Activated T-helper 17 cell treated with anti-CD3 and anti-CD28 coated beads, Interleukin-2, amount 50 U/mL, for 72 hours (primary cell): Measurements from ENCODE around the gene ADGRA3. TPM values are rescaled to one million over a fixed set of nuclear protein-coding genes. Genes with fewer than 3 reads are reported as not detected.
A peak's percentile ranks its signal among the peaks of the same experiment; 100 is the strongest.
"Not testable (repeated sequence)": the region's sequence is repeated elsewhere in the genome, so short reads cannot be mapped to it uniquely, and the experiment has no call there.

Experiments
- ATAC-seq: fragments of 150-1000 bp; cut with Tn5 transposase; replicated peaks from 2 replicates; pipeline ENCODE4 v1.10.0; 2021; ENCODE audit warnings: mild to moderate bottlenecking, moderate library complexity
- H3K27ac Mint-ChIP-seq: one replicate; pipeline ENCODE4 v1.8.0; 2022; ENCODE audit warnings: mixed read lengths
- H3K27me3 Mint-ChIP-seq: one replicate; pipeline ENCODE4 v1.8.0; 2022; ENCODE audit warnings: mixed read lengths
- H3K36me3 Mint-ChIP-seq: one replicate; pipeline ENCODE4 v1.8.0; 2022; ENCODE audit warnings: low read depth, mild to moderate bottlenecking, mixed read lengths
- H3K4me1 Mint-ChIP-seq: one replicate; pipeline ENCODE4 v1.8.0; 2022; ENCODE audit warnings: mixed read lengths
- H3K4me3 Mint-ChIP-seq: one replicate; pipeline ENCODE4 v1.8.0; 2022; ENCODE audit warnings: mild to moderate bottlenecking, mixed read lengths
- H3K9me3 Mint-ChIP-seq: one replicate; pipeline ENCODE4 v1.8.0; 2022; ENCODE audit warnings: mixed read lengths
- total RNA-seq, 2 donors: library from RNA; stranded (reverse); gene quantifications; one replicate each; pipeline ENCODE4 v1.2.3, GENCODE V29; 2022

The ADGRA3 gene
- total RNA-seq, 2 donors from 2014 or later = 0.71 to 1.2 TPM

GRCh38 chr4:22417408-22417807 lies 98.5 kb downstream of the ADGRA3 start:
- Mint-ChIP-seq H3K27ac (no peak overlapping the region), H3K9me3 (peaks cover under 1% of the 10 kb centered on the region), H3K27me3 (no peaks in the 10 kb centered on the region), H3K4me3 (no peak overlapping the region), H3K4me1 (no peaks in the 10 kb centered on the region), H3K36me3 (no peaks in the 10 kb centered on the region)
- ATAC-seq = no peak

DNA sequence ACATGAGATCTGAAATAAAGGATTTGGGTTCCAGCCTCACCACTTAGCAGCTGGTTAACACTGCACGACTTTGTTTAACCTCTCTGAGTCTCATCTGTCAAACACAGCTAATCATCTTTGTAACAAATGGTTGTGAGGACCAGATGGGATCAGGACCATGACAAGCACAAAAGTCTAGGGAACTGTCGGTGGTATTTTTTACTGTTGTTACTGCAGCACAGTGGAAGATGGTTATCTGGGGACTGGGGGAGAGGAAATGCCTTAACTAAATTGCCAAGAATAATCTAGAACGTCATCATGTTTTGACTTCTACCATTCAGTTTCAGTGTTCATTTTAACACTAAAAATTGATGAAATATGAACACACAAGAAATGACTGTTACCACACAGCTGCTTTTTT lies 99.5 kb downstream of the ADGRA3 start:
- H3K36me3 Mint-ChIP-seq = no peaks in the 10 kb centered on the region
- ATAC-seq = no peak
- H3K9me3 Mint-ChIP-seq = no peaks in the 10 kb centered on the region
- no peaks in the 10 kb centered on the region for H3K4me1 Mint-ChIP-seq
- H3K27ac Mint-ChIP-seq = no peak overlapping the region
- H3K27me3 Mint-ChIP-seq = no peaks in the 10 kb centered on the region
- no peak overlapping the region for H3K4me3 Mint-ChIP-seq

- Mint-ChIP-seq H3K36me3 (no peaks in the 10 kb centered on the region), H3K27ac (no peak overlapping the region), H3K4me1 (no peaks in the 10 kb centered on the region), H3K27me3 (no peaks in the 10 kb centered on the region), H3K4me3 (no peak overlapping the region), H3K9me3 (no peaks in the 10 kb centered on the region)
- ATAC-seq = no peak
Observed at GRCh38 chr4:22414833-22415232, 101.0 kb downstream of the ADGRA3 start.

- Mint-ChIP-seq H3K4me1 (no peaks in the 10 kb centered on the region), H3K27ac (no peak overlapping the region), H3K4me3 (no peak overlapping the region), H3K27me3 (no peaks in the 10 kb centered on the region), H3K9me3 (no peaks in the 10 kb centered on the region), H3K36me3 (no peaks in the 10 kb centered on the region)
- no peak for ATAC-seq
Observed at GRCh38 chr4:22413471-22413870, 102.4 kb downstream of the ADGRA3 start.

- no peak overlapping the region for H3K27ac Mint-ChIP-seq
- no peaks in the 10 kb centered on the region for H3K36me3 Mint-ChIP-seq
- no peaks in the 10 kb centered on the region for H3K27me3 Mint-ChIP-seq
- H3K9me3 Mint-ChIP-seq = no peaks in the 10 kb centered on the region
- H3K4me3 Mint-ChIP-seq = no peak overlapping the region
- no peaks in the 10 kb centered on the region for H3K4me1 Mint-ChIP-seq
- no peak for ATAC-seq
Observed at GRCh38 chr4:22412013-22412412, 103.9 kb downstream of the ADGRA3 start.

DNA sequence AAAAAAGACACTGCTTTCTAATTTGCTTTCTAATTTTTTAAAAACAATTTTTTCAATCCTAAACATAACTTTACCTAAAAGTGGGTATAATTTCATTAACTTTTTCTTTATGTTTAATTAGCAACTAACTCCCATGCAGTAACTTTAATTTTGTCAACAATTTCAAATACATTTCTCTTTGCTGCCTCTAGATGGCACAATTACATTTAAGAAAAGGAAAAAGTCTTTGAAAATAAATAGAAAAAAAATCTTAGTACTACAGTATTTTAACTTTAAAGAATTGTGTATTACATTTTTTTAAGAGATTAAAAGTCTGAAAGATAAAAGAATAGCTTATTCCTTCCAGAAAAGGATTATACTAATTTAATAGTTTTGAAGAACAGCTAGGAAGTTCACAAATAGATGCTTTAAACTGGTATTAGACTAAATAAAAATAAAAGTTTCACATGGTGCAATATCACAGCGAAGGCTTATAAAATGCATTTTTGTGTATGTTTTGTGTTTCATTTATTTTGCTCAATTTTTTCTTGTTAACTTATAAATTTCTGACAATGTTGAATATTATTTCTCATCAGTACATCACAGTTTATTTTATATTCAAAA lies 105.1 kb downstream of the ADGRA3 start:
- H3K27ac Mint-ChIP-seq = no peak overlapping the region
- no peak overlapping the region for H3K4me3 Mint-ChIP-seq
- no peaks in the 10 kb centered on the region for H3K9me3 Mint-ChIP-seq
- H3K27me3 Mint-ChIP-seq = no peaks in the 10 kb centered on the region
- no peaks in the 10 kb centered on the region for H3K36me3 Mint-ChIP-seq
- H3K4me1 Mint-ChIP-seq = no peaks in the 10 kb centered on the region
- ATAC-seq = no peak

GRCh38 chr4:22408474-22408873 lies 107.4 kb downstream of the ADGRA3 start:
- Mint-ChIP-seq H3K27ac (no peak overlapping the region), H3K4me1 (no peaks in the 10 kb centered on the region), H3K27me3 (no peaks in the 10 kb centered on the region), H3K4me3 (no peak overlapping the region), H3K9me3 (no peaks in the 10 kb centered on the region), H3K36me3 (no peaks in the 10 kb centered on the region)
- ATAC-seq = no peak

DNA sequence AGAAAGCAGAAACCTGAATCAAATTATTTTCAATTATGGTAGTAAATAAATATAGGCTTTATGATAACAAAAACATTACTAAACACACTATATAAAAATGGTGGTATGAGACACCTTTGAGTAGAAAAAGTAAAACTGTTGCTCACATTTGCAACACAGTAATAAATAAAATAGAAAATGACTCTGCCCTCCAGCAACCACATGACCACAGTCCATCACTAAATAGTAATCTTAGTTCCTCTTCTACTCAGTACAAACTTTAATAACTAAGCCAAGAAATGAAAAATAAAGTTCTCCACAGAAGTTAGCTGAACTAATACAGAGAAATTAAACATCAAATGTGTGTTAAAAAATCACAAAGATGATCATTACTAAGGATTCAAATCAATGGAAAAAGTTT lies 108.5 kb downstream of the ADGRA3 start:
- H3K27ac Mint-ChIP-seq = no peak overlapping the region
- no peak overlapping the region for H3K4me3 Mint-ChIP-seq
- no peaks in the 10 kb centered on the region for H3K36me3 Mint-ChIP-seq
- H3K27me3 Mint-ChIP-seq = no peaks in the 10 kb centered on the region
- H3K4me1 Mint-ChIP-seq = no peaks in the 10 kb centered on the region
- no peaks in the 10 kb centered on the region for H3K9me3 Mint-ChIP-seq
- ATAC-seq = no peak

DNA sequence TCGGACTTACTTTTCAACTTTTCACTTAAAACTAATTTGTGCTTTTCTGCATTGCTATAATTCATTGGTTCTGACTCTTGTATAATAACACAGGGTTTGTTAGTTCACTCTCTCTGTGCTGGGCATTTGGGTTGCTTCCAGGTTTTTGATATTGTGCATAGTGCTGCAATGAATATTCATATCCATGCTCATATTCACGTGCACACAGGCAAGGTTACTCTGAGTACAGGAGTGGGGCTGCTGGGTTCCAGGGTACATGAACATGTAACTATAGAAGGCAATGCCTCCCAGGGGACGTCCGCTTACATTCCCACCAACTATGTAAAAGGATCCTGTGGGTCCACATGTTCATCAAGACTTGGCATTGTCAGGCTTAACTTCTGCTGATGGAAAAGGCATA lies 117.2 kb downstream of the ADGRA3 start:
- Mint-ChIP-seq H3K4me3 (no peak overlapping the region), H3K27me3 (no peaks in the 10 kb centered on the region), H3K27ac (no peak overlapping the region), H3K4me1 (no peaks in the 10 kb centered on the region), H3K36me3 (no peaks in the 10 kb centered on the region), H3K9me3 (peaks cover 4% of the 10 kb centered on the region)
- ATAC-seq = no peak

- Mint-ChIP-seq H3K27me3 (no peaks in the 10 kb centered on the region), H3K36me3 (no peaks in the 10 kb centered on the region), H3K4me3 (no peak overlapping the region), H3K27ac (no peak overlapping the region), H3K4me1 (no peaks in the 10 kb centered on the region), H3K9me3 (no peaks in the 10 kb centered on the region)
- ATAC-seq = no peak
Observed at GRCh38 chr4:22391551-22391950, 124.3 kb downstream of the ADGRA3 start.

DNA sequence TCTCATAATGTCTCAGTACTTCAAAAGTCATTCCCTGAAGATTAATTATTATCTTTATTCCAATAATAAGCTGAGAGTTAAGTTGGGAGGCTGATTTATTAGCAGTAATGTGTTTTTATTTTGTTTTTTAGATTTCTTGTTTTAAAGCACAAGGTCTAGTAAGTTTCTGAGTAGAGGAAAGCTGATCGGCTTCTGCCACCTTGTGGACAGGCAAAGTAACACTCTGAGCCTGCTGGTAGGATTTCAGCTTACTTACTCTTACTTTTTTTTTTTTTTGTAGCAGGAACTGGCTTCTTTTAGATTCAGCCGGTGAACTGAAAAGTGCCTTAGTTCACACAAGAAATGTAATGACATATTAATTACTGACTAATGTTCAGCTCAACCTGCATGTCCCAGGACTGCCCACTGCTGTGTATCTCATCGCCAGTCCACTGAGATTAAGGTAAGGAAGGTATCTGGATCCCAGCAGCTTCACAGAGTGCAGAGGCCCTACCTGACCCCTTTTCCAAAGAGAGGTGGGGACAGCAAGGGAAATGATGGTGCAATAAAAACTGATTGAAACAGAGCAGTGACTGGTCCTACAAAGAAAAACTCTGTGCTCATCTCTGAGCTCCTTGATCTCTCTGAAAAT lies 126.5 kb downstream of the ADGRA3 start:
- H3K4me1 Mint-ChIP-seq = no peaks in the 10 kb centered on the region

DNA sequence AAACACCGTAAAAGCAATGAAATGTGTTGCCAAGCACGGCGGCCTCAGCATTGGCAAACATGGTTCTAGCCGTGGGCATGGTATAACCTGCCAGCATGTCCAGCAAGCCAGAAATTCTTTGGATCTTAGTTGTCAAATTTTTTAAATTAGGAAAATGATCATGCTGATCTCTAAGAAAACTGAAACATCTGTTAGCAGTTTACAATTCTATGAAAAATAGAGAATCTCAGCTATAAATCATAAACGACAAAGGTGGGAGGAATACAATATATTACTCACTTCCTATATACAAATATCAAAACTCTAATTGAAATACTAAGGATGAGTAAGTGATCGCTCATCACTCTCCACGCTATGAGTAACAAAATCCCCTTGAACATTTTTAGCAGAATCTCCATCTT lies 130.3 kb downstream of the ADGRA3 start:
- ATAC-seq = peak; percentile 66
- Mint-ChIP-seq H3K4me1 (no peaks in the 10 kb centered on the region), H3K36me3 (no peaks in the 10 kb centered on the region), H3K4me3 (no peak overlapping the region), H3K27me3 (no peaks in the 10 kb centered on the region), H3K9me3 (no peaks in the 10 kb centered on the region), H3K27ac (no peak overlapping the region)

More for the DNA sequence above, 126.5 kb downstream of the ADGRA3 start:
- H3K27ac Mint-ChIP-seq = no peak overlapping the region
- no peaks in the 10 kb centered on the region for H3K27me3 Mint-ChIP-seq
- no peak overlapping the region for H3K4me3 Mint-ChIP-seq
- no peak for ATAC-seq
- no peaks in the 10 kb centered on the region for H3K9me3 Mint-ChIP-seq
- no peaks in the 10 kb centered on the region for H3K36me3 Mint-ChIP-seq

DNA sequence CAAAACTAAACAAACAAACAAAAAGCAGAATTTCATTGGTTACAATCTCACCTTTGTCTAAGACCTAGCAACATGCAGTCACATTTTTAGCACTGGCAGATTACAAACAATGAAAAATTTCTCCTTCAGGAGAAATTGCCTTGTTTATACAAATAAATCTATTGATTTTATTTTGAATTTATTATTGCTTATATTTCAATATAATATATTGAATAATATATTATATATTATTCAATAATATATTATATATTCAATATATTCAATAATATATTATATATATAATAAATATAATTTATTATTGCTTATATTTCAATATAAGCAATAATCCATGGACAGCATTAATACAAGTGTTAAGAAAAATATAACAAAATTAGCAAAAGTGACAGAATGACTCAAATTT lies 131.7 kb downstream of the ADGRA3 start:
- Mint-ChIP-seq H3K27ac (no peak overlapping the region), H3K4me3 (no peak overlapping the region), H3K27me3 (no peaks in the 10 kb centered on the region), H3K9me3 (no peaks in the 10 kb centered on the region), H3K36me3 (no peaks in the 10 kb centered on the region), H3K4me1 (no peaks in the 10 kb centered on the region)
- no peak for ATAC-seq

- ATAC-seq, H3K27me3 Mint-ChIP-seq, H3K27ac Mint-ChIP-seq, H3K4me1 Mint-ChIP-seq, H3K9me3 Mint-ChIP-seq, H3K36me3 Mint-ChIP-seq, H3K4me3 Mint-ChIP-seq: not testable (repeated sequence)
Observed at GRCh38 chr4:22382216-22382615, 133.7 kb downstream of the ADGRA3 start.

- H3K27me3 Mint-ChIP-seq = no peaks in the 10 kb centered on the region
- no peak for ATAC-seq
Observed at GRCh38 chr4:22372986-22373385, 142.9 kb downstream of the ADGRA3 start.

More at GRCh38 chr4:22372986-22373385, 142.9 kb downstream of the ADGRA3 start:
- Mint-ChIP-seq H3K4me3 (no peak overlapping the region), H3K27ac (no peak overlapping the region), H3K9me3 (peaks cover 3% of the 10 kb centered on the region), H3K4me1 (no peaks in the 10 kb centered on the region), H3K36me3 (no peaks in the 10 kb centered on the region)
